GM21723 (cell line): ENCODE data around the gene LPP.

ENCODE experiments used
- ATAC-seq: cut with Tn5 transposase; IDR thresholded peaks from one replicate; pipeline ENCODE4 v1.9.1; 2021; ENCODE audit warnings: mild to moderate bottlenecking, moderate library complexity; ENCODE audit not compliant: unreplicated experiment

Gene LPP

GRCh38 chr3:188295876-188296275 lies 141.9 kb downstream of the LPP start:
- ATAC-seq: no peak

GRCh38 chr3:188296761-188297612 lies 143.0 kb downstream of the LPP start:
- ATAC-seq: no peak

DNA sequence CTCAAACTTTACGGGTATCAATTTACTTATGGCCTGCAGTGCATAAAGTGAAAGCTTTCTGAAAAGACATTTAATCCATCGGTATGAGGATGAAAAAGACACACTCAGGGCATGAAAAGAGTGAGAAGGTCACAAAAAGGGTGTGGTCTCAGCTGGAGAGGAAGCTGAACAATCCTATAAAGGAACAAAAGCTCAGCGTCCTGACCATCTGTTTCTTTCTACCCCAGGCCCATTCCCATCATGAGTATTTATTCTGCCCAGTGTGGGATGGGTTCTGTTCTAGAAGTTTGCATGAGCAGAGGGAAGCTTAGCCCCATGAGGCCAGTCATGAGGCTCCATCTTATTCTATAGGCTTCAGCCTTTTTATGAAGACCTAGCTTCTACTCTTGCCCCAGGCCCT lies 144.6 kb downstream of the LPP start:
- ATAC-seq: no peak

GRCh38 chr3:188299068-188299467 lies 145.1 kb downstream of the LPP start:
- no peak for ATAC-seq

GRCh38 chr3:188299708-188300107 lies 145.8 kb downstream of the LPP start:
- ATAC-seq: no peak

GRCh38 chr3:188301147-188301546 lies 147.2 kb downstream of the LPP start:
- ATAC-seq: no peak

DNA sequence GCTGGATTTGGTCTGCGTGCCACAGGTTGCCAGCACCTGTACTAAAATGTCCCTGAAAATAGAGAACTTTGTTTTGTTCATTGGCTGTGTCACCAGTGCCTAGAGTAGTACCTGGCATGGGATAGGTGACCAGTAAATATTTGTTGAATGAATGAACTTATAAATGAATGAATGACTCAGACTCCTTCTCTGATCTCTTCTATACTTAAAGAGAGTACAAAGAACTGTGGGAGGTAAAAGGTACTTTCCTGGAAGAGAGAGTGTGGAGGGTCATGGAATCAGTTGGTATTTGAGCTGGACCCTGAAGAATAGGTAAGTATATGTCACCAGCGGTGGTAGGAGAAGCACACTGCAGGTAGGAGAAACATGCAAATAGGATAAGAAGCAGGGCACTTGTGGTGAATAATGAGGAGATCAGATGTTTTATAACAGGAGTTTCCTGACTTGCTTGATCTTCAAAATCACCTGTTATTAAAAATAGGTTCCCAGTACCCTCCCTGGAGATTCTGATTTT lies 149.4 kb downstream of the LPP start:
- ATAC-seq: no peak

DNA sequence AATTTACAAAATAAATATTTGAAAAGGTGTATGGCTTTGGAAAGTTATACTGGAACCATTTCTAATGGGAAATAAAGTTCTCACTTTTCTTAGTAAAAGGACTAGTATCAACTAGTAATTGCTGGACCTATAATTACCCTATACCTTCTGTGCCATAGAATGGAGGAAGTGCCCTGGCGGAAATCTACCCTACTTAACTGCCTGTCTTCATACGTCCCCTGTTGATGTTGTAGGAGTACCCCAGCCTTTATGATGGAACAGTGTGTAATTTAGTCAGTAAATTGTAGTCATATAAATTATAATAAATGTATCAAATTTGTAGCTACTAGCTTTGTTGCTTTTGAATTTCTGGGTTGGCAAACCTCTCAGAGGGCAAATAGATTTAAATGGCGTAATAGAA lies 149.9 kb downstream of the LPP start:
- ATAC-seq: no peak

- no peak for ATAC-seq
These were observed 150.5 kb downstream of the LPP start for GRCh38 chr3:188304501-188304900.

DNA sequence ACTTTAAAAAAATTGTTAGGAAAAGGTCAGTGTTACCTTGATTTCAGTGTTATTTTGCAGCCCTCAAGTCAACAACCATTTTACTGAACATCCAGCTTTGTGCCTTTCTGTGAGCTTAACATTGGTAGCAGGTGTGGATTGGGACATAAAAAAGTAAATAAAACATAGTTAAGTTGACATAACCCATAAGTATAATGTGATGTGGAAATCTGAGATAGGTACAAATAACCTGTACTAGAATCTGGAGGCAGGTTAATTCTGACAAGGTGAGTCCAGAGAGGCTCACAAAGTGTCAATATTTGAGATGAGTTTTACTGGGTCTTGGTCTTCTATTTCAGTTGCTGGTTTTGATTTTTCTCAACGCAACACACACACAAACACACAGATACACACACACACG lies 151.3 kb downstream of the LPP start:
- no peak for ATAC-seq

DNA sequence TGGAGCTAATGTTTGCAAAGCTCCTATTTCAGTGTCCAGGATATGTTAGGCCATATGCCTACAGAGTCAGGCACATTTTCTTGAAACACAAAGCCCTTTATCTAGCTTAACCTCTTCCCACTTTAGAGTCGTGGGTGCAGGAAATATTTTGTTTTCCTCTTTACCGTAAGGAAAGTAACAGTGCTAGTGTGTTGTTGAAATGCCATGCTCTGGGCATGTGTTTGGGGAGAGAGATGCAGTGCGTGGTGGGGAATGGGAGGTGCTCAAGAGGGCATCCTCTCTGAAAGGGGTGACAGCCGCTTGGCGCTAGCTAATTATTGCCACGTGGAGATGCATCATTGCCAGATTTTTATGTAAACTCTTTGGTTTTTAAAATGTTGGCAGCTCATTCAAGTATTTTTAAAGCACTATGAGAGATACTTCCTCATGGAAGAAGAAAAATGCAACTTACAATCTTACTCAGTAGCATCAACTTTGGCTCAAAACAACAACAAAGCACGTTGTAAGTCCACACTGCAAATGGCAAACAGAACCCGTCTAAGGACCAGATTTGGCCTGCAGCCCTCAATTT lies 152.6 kb downstream of the LPP start:
- ATAC-seq: no peak

- peak; percentile 99 for ATAC-seq
These were observed 155.7 kb downstream of the LPP start for GRCh38 chr3:188309437-188310269.

DNA sequence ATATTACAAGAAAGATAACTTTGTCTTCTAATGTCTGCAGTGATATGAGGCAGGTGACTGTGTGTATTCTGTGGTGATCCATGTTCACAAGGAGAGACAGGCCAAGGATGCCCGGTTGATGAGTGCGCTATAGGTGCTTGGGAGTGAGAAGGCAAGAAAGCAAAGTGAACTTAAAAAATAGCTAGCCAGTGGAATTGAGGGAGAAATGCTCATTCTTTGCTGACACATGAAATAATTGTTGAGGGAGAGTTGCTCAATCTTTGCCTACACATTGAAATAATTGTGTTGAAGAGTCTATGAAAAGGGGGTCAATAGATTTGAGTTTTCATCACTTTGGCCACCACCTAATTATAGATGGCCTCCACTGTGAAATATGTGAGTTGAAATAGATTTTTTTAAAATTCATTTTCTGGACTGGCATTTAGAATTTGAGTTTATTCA lies 156.3 kb downstream of the LPP start:
- ATAC-seq: no peak

DNA sequence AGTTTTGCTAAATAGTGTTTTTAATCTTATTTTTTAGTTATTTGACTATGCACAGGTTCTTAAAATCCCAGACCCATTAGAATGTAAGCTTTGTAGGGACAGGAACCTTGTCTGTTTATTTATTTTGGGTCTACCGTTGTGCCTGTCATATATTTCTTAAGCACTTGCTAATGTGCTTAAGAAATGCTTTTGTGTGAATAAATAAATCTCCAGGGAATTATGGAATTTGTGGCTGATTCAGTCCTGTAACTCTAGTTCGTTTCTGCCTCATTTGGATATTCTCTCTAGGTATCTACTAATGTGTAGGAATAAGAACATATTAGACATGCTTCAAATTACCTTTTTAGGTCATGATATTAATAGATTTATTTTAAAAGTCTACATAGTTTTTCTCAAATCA lies 161.6 kb downstream of the LPP start:
- no peak for ATAC-seq

- no peak for ATAC-seq
These were observed 162.2 kb downstream of the LPP start for GRCh38 chr3:188316021-188316722.

DNA sequence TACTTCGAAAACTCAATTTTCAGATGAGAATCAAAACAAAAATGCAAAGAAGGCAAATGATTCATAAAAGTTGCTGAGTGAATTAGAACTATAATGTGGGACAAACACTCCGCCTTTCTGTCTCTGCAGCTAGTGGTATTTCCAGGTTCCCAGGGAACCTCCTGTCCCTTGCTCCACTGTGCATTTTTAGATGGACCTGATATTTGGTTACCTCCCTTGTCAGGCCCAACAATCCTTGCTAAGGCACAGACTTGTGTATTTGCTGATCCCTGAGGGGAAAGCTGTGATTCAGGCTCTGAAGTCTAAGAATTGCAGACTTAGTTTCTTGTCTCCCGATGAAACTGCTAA lies 162.7 kb downstream of the LPP start:
- no peak for ATAC-seq

GRCh38 chr3:188319569-188319968 lies 165.6 kb downstream of the LPP start:
- no peak for ATAC-seq

GRCh38 chr3:188320757-188321156 lies 166.8 kb downstream of the LPP start:
- no peak for ATAC-seq

DNA sequence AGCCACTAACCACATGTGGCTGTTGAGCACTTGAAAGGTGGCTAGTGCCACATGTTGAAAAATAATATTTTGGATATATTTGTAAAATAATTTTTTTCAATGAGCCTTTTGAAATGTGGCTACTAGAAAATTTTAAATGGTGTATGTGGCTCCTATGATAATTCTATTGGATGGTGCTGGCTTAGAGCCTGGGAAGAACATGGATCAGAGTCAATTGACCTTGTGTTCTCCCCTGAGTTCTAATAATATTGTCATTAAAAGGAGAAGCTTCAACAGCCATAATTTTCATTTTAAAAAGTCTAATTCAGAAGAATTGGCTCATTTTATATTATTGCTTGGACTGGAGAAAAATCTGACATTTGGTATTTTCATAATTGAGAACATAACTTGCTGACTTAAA lies 167.3 kb downstream of the LPP start:
- no peak for ATAC-seq

DNA sequence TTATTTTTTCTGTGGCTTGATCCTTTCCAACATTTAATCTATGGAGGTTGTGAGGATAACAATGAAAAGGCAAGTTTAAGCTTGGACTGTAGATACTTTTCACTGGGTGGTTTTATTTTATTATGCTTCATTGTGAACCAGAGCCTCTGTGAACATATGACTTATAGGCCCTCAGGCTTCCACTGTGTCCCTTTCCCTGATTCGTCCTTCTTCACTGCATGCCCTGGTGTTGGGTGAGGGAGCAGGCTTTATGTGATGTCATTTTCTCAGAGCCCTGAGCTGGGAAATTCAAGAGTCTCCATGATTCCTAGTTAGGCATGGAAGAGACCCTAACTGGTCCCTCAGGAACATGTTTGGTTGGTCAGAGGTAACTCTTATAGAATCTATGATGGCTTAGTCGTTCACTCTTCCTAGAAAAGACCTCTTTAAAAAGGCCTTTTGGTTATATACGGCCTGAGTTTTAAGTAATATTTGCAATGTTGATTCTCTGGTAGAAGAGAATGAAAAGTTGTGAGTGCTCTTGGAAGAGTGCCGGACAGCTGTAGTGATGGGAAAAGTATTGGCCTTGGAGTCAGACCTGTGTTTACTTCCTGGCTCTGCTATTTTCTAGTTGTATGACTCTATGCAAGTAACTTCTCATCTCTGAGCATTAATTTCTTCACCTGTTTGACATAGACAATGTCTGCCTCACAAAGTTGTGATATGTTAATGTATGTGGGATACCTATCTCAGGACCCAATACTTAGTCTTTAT lies 168.4 kb downstream of the LPP start:
- ATAC-seq: no peak
